HCT116 (cell line): Measurements from ENCODE around the gene CLTC.

Experiments
- EZH2phosphoT487 ChIP-seq: fragments of 200-600 bp; IDR thresholded peaks from 2 replicates; pipeline ENCODE4 v1.6.1; 2018; ENCODE audit warnings: antibody characterized with exemption, borderline replicate concordance
- POLR2A ChIP-seq: IDR thresholded peaks from 2 replicates; pipeline ENCODE4 v1.7.0; 2011; ENCODE audit warnings: borderline replicate concordance; ENCODE audit not compliant: insufficient read depth, insufficient read length; ENCODE audit errors: extremely low read depth
- SP1 ChIP-seq: IDR thresholded peaks from 2 replicates; pipeline ENCODE4 v1.6.1; 2012; ENCODE audit warnings: low read depth
- TF ChIP-seq, protein P1 (sequence below), 3 experiments: fragments of 200-600 bp in 1 of 3; sonication (generic) in 1 of 3; IDR thresholded peaks in 2 of 3; conservative IDR thresholded peaks in 1 of 3; 2 replicates each; pipeline ENCODE4 v1.5.1; 2012 to 2017; ENCODE audit warnings: low read depth in 2 of 3, low read length in 2 of 3, antibody characterized with exemption in 1 of 3, borderline replicate concordance in 1 of 3, control low read depth in 1 of 3, mild to moderate bottlenecking in 1 of 3, mixed read lengths in 1 of 3, mixed run types in 1 of 3, moderate library complexity in 1 of 3; ENCODE audit not compliant: insufficient read depth in 1 of 3

- TF ChIP-seq, protein P1, sequence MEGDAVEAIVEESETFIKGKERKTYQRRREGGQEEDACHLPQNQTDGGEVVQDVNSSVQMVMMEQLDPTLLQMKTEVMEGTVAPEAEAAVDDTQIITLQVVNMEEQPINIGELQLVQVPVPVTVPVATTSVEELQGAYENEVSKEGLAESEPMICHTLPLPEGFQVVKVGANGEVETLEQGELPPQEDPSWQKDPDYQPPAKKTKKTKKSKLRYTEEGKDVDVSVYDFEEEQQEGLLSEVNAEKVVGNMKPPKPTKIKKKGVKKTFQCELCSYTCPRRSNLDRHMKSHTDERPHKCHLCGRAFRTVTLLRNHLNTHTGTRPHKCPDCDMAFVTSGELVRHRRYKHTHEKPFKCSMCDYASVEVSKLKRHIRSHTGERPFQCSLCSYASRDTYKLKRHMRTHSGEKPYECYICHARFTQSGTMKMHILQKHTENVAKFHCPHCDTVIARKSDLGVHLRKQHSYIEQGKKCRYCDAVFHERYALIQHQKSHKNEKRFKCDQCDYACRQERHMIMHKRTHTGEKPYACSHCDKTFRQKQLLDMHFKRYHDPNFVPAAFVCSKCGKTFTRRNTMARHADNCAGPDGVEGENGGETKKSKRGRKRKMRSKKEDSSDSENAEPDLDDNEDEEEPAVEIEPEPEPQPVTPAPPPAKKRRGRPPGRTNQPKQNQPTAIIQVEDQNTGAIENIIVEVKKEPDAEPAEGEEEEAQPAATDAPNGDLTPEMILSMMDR (IDR thresholded peaks at IDR 0.05 in 2 of 3, conservative IDR thresholded peaks at IDR 0.05 in 1 of 3; ENCODE audit: borderline replicate concordance in 1 of 3, insufficient read depth in 1 of 3, low read depth in 2 of 3, low read length in 2 of 3): no peak
- TF ChIP-seq POLR2A (no peak), EZH2phosphoT487 (no peak), SP1 (no peak)
These were observed 27.6 kb downstream of the CLTC start for GRCh38 chr17:59647288-59647687.
